ENCODE results near the gene IFI16. TPM values are rescaled to one million over a fixed set of nuclear protein-coding genes. Genes with fewer than 3 reads are reported as not detected.

Gene IFI16
- polyA plus RNA-seq, 2 of the 4 experiments (the other 2 are of a cell fraction) = 1.5 to 3.3 TPM

- no peak for TF ChIP-seq NPAS2 (CRISPR knock-in tag; IDR thresholded peaks at IDR 0.05; ENCODE audit: borderline replicate concordance)
Measured at GRCh38 chr1:158983235-158983634, 26.5 kb upstream of the IFI16 start (continued).

DNA sequence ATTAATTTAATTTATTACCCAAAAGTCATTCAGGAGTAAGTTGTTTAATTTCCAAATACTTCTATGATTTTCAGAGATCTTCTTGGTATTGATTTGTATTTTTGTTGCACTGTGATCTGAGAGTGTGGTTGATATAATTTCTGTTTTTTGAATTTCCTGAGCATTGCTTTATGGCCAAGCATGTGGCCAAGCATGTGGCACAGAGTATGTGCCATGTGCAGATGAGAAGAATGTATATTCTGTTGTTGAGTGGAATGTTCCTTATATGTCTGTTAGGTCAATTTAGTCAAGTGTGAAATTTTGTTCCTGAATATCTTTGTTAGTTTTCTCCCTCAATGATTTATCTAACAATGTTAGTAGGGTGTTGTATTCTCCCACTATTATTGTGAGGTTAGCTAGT is 25.3 kb upstream of the IFI16 start:
- Histone ChIP-seq H3K4me3 (no peak overlapping the region), H3K9me3 (no peaks in the 10 kb centered on the region), H3K4me2 (no peak overlapping the region), H3K27ac (no peak overlapping the region), H3K4me1 (no peaks in the 10 kb centered on the region)
- POLR2A ChIA-PET = no interaction called here
- ATAC-seq (no peak), FAIRE-seq (no peak), DNase-seq (ENCODE audit: low read depth in 1 of 2, low spot score in 1 of 2) (no peak)
- no peak for TF ChIP-seq CTCF (IDR thresholded peaks at IDR 0.05)
- CTCF ChIA-PET = interaction anchor here (0.6 kb wide), 1 partner anchor 1216 kb away, joined by 3 read pairs; no protein-coding TSS in a partner anchor

DNA sequence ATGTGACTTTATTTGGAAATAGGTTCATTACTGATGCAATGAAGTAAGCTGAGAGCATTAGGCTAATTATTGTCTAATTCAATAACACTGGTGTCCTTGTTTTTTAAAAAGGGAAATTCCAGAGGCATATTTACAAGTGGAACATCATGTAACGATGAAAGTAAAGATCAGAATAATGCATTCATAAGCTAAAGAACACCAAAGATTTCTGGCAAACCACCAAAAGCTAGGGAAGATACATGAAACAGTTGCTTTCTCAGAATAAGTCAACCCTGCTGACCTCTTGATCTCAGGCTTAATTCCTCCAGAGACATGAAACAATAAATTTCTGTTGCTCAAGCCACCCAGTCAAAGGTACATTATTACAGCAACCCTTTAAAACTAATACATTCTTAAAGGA is 20.3 kb upstream of the IFI16 start:
- no peaks in the 10 kb centered on the region for H3K4me1 ChIP-seq
- H3K27ac ChIP-seq = no peak overlapping the region
- H3K9me3 ChIP-seq = no peaks in the 10 kb centered on the region
- 3% methylated on average over 1 of the region's 1 CpG for WGBS (ENCODE audit: missing lambda C conversion rate)
- POLR2A ChIA-PET = no interaction called here
- DNase-seq (ENCODE audit: low read depth in 1 of 2, low spot score in 1 of 2) (no peak), FAIRE-seq (no peak), ATAC-seq (no peak)
- no peak for TF ChIP-seq KDM5A (IDR thresholded peaks at IDR 0.05)
- no peak for TF ChIP-seq HOXB13 (CRISPR knock-in tag; IDR thresholded peaks at IDR 0.05; ENCODE audit: low read depth)
- H3K4me3 ChIP-seq = no peak overlapping the region
- no peak overlapping the region for H3K4me2 ChIP-seq
- CTCF ChIA-PET = interaction anchor here (1.9 kb wide), 1 partner anchor 9 kb away, joined by 4 read pairs; no protein-coding TSS in a partner anchor

- WGBS (ENCODE audit: missing lambda C conversion rate) = 69% methylated on average over 4 of the region's 4 CpGs
- POLR2A ChIA-PET = no interaction called here
- FAIRE-seq (no peak), DNase-seq (ENCODE audit: low read depth in 1 of 2, low spot score in 1 of 2) (no peak), ATAC-seq (no peak)
- no peak overlapping the region for H3K27ac ChIP-seq
- CTCF ChIA-PET = no interaction called here
- no peak overlapping the region for H3K4me3 ChIP-seq
- H3K4me1 ChIP-seq = no peaks in the 10 kb centered on the region
- H3K4me2 ChIP-seq = no peak overlapping the region
- no peak for TF ChIP-seq ZNF302 (CRISPR knock-in tag; IDR thresholded peaks at IDR 0.05)
- no peak for TF ChIP-seq RFX5 (IDR thresholded peaks at IDR 0.05)
- TF ChIP-seq HOXB5 (CRISPR knock-in tag; IDR thresholded peaks at IDR 0.05) = no peak
- TF ChIP-seq ESRRA (IDR thresholded peaks at IDR 0.05; ENCODE audit: borderline replicate concordance, low read length) = no peak
- TF ChIP-seq ZFP36 (IDR thresholded peaks at IDR 0.05; ENCODE audit: borderline replicate concordance, partially characterized antibody) = no peak
- no peak for TF ChIP-seq GATA3 (IDR thresholded peaks at IDR 0.05; ENCODE audit: borderline replicate concordance)
- TF ChIP-seq JUN (IDR thresholded peaks at IDR 0.05) = no peak
- no peak for TF ChIP-seq NPAS2 (CRISPR knock-in tag; IDR thresholded peaks at IDR 0.05; ENCODE audit: borderline replicate concordance)
- TF ChIP-seq PBX3 (IDR thresholded peaks at IDR 0.05) = no peak
- TF ChIP-seq KDM1A (IDR thresholded peaks at IDR 0.05; ENCODE audit: low read depth) = no peak
- no peak for TF ChIP-seq CEBPB (IDR thresholded peaks at IDR 0.05)
- no peak for TF ChIP-seq RAD21 (conservative IDR thresholded peaks at IDR 0.05 in 1 of 2, IDR thresholded peaks at IDR 0.05 in 1 of 2)
- H3K9me3 ChIP-seq = no peaks in the 10 kb centered on the region
Measured at GRCh38 chr1:158992787-158993312, 16.9 kb upstream of the IFI16 start.

DNA sequence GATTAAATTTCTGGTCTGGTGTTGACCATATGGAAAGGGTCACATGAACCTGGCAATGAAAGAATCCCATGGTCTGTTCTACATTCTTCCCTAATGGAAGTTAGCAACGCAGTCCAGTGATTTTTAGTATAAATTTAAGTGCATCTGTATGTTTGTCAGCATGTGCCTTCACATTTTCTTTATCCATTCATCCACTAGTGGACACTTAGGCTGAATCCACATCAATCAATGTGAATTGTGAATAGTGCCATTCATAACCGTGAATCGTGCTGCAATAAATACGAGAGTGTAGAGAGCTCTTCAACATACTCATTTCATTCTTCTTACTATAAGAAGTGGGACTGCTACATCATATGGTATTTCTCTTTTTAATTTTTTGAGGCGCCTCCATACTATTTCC is 12.7 kb upstream of the IFI16 start:
- no peak overlapping the region for H3K4me3 ChIP-seq
- H3K27ac ChIP-seq = no peak overlapping the region
- no peak for ATAC-seq
- ChIA-PET POLR2A (no interaction called here), CTCF (interaction anchor here (1.0 to 2.4 kb wide), 4 partner anchors 11 to 1033 kb away, joined by 3 to 15 read pairs (median 4); no protein-coding TSS in a partner anchor)
- H3K4me2 ChIP-seq = no peak overlapping the region
- no peak for DNase-seq (ENCODE audit: low read depth in 1 of 2, low spot score in 1 of 2)
- no peaks in the 10 kb centered on the region for H3K4me1 ChIP-seq
- 31% methylated on average over 5 of the region's 5 CpGs for WGBS (ENCODE audit: missing lambda C conversion rate)
- no peaks in the 10 kb centered on the region for H3K9me3 ChIP-seq
- FAIRE-seq = no peak
- no peak for TF ChIP-seq POLR2A (IDR thresholded peaks at IDR 0.05; ENCODE audit: low read length)
- TF ChIP-seq CHD2 (IDR thresholded peaks at IDR 0.05; ENCODE audit: low read length, partially characterized antibody) = no peak
- TF ChIP-seq TFCP2L1 (CRISPR knock-in tag; IDR thresholded peaks at IDR 0.05) = no peak
- TF ChIP-seq REST (IDR thresholded peaks at IDR 0.05) = no peak
- TF ChIP-seq PBX3 (IDR thresholded peaks at IDR 0.05) = no peak
- TF ChIP-seq FOSL2 (IDR thresholded peaks at IDR 0.05) = no peak
- TF ChIP-seq FOSL2 (CRISPR knock-in tag; IDR thresholded peaks at IDR 0.05) = no peak
- TF ChIP-seq RARB (CRISPR knock-in tag; IDR thresholded peaks at IDR 0.05) = no peak
